ENCODE data around the gene CFAP97D1.

Gene CFAP97D1

GRCh38 chr17:43832976-43833829 is 53.0 kb downstream of the CFAP97D1 start, which contains the start of gene MPP3:
Gene MPP3, minus strand, starts transcription at chr17:43833146. Its CDS starts 1,240 bp downstream, at chr17:43831906.
- no peak for TF ChIP-seq CTCF (IDR thresholded peaks at IDR 0.05)

- TF ChIP-seq CTCF (IDR thresholded peaks at IDR 0.05), result no peak
These were observed 53.9 kb downstream of the CFAP97D1 start for GRCh38 chr17:43834106-43834505.
